ENCODE measurements around the gene OSBPL5.

DNA sequence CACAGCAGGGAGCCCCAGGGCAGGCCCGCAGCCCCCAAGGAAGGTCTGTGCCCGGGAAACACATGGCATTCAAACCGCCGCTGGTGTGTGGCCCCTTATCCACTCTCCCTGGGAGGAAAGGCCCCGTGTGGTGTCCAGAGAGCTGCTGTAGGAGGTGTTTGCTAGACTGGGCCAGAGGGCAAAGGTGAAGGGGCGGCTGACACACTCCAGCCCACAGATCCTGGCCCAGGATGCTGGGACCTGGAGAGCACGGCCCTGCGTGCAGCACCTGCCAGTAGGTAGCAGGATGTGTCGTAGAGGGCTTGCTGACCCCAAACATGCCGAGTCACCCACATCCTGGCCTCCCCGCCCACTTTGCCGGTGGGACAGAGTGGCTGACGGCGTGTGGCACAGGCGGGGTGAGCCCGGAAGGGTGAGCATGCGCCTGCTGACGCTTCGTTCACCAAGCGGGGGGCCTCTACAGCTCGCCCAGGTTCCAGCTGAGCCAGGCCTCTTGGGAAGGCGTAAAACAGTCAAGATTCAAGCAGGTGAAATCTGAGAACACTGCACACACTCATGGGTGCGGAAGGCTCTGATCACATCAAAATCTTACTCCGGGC lies 11.0 kb downstream of the OSBPL5 start:
- TF ChIP-seq, protein P1, sequence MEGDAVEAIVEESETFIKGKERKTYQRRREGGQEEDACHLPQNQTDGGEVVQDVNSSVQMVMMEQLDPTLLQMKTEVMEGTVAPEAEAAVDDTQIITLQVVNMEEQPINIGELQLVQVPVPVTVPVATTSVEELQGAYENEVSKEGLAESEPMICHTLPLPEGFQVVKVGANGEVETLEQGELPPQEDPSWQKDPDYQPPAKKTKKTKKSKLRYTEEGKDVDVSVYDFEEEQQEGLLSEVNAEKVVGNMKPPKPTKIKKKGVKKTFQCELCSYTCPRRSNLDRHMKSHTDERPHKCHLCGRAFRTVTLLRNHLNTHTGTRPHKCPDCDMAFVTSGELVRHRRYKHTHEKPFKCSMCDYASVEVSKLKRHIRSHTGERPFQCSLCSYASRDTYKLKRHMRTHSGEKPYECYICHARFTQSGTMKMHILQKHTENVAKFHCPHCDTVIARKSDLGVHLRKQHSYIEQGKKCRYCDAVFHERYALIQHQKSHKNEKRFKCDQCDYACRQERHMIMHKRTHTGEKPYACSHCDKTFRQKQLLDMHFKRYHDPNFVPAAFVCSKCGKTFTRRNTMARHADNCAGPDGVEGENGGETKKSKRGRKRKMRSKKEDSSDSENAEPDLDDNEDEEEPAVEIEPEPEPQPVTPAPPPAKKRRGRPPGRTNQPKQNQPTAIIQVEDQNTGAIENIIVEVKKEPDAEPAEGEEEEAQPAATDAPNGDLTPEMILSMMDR (IDR thresholded peaks at IDR 0.05) = no peak
- no peak for TF ChIP-seq POLR2AphosphoS5 (IDR thresholded peaks at IDR 0.05; ENCODE audit: insufficient read depth in 1 of 2, low read depth in 1 of 2)
